GM21786 (cell line): ENCODE data around the gene EIF4E1B.

Source experiments
- ATAC-seq: cut with Tn5 transposase; IDR thresholded peaks from one replicate; pipeline ENCODE4 v1.9.1; 2021; ENCODE audit not compliant: unreplicated experiment

Gene EIF4E1B

DNA sequence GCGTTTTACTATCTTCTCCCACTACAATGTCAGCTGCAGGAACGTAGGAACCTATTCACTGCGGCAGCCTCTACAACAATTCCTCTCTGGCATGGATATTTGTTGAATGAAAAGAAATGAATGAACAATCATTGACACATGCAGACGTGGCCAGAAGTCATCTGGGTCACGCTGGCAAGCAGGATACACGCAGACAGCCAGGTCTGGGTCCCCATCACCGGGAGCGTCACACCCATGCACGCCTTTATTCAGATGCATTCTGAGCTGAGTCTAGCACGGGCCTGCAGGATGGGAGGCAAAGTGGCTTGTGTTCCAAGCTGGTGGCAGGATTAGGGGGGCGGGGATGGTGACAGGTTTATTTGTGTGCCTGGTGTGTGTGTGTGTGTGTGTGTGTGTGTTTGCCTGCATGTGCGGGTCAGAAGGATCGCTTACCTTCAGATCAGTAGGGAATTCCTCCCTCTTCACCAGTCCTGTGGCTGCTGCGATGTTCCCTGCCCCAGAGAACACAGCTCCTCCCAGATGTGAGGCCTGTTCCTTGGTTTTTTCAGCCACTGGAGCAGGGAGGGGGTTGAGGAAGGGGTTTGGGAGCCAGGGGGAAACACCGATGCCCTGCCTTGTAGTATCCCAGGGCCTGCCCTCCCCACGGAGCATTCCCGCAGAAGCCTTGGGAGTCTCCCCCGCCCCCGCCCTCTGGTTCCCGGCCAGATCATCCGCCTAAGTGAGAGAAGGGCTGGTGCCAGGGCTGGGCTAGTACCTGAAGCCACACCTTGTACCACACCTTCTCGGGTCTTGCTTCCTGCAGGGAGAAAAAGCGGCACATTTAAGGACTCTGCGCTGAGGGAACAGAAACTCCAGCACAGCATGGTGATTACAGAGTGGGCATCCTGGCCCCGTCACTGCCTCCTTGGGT is 4.3 kb upstream of the EIF4E1B start:
- no peak for ATAC-seq

GRCh38 chr5:176626876-176627236 is 3.6 kb upstream of the EIF4E1B start:
- ATAC-seq, result no peak

GRCh38 chr5:176627582-176627981 is 2.9 kb upstream of the EIF4E1B start:
- ATAC-seq, result no peak

GRCh38 chr5:176628406-176629228 is 1.9 kb upstream of the EIF4E1B start:
- no peak for ATAC-seq

GRCh38 chr5:176629317-176629852 is 1.1 kb upstream of the EIF4E1B start:
- no peak for ATAC-seq

- no peak for ATAC-seq
Measured at GRCh38 chr5:176630681-176631222, 277 bp downstream of the EIF4E1B start.

- ATAC-seq, result no peak
Measured at GRCh38 chr5:176631383-176632200, 1.1 kb downstream of the EIF4E1B start.

- no peak for ATAC-seq
Measured at GRCh38 chr5:176632745-176633144, 2.3 kb downstream of the EIF4E1B start.

DNA sequence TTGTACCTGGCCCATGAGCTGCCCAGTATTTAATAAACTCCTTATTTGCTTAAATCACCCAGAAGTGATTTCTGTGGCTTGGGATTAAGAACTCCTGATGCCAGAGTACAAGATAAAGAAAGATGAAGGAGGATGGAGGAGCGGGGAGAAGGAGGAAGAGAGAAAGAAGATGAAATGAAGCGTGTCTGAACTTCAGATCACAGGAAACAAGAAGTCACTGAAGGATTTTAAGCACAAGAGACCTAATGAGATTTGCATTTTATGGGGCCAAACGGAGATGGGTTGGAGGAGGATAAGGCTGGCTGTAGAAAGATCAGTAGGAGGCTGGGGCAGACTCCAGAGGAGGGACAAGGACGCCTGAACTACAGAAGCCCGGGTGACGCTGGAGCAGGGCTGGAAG is 3.1 kb downstream of the EIF4E1B start:
- ATAC-seq, result no peak

- no peak for ATAC-seq
Measured at GRCh38 chr5:176636426-176636825, 6.0 kb downstream of the EIF4E1B start.

DNA sequence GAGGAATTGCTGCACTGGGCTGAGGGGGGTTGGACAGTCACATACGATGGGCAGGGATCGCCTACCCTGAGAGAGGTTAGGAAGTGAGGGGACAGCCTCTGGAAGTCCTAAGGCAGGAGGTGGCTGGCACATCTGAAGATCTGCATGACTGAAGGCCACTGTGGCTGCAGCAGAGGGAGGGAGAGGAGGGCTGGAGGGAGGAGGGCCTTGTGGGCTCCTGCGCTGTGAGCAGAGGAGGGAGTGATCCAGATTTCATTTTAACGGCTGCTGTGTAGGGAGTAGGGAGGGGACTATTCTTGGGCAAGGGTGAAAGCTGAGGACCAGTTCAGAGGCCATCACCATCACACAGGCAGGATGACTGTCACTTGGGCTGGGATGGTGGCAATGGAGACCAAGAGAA is 7.1 kb downstream of the EIF4E1B start:
- no peak for ATAC-seq

DNA sequence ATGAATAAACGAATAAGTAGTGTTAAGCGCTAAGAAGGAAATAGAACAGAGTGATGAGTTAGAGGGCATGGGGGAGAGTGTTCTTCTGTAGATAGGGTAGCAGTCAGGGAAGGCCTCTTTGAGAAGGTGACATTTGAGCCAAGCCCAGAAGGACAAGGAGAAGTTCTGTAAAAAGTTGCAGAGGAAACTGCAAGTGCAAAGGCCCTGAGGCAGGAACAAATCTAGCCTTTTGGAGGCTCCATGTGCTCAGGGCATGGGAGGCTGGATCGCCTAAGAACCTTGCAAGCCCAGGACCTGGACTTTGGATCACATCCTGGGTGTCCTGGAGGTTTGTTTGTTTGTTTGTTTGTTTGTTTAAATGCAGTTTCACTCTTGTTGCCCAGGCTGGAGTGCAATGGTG is 8.0 kb downstream of the EIF4E1B start:
- ATAC-seq, result no peak

DNA sequence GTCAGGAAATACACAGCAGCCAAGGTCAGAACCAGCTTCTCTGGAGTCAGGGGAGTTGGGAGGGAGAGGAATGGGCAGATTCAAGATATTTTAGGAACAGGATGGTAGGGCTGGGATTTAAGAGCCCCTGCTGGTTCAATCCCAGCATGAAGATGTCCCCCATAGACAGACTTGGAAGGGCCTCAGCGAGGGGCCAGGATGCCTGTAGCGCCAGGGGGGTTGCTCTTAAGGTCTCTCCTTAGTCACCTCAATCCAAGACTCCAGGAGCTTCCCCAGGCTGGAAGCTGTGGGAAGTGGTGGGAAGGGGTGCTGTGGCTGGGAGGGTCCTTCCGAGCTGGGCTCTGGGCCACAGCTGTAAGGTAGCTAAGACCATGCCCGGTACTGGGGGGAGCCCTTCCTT is 8.7 kb downstream of the EIF4E1B start:
- no peak for ATAC-seq

DNA sequence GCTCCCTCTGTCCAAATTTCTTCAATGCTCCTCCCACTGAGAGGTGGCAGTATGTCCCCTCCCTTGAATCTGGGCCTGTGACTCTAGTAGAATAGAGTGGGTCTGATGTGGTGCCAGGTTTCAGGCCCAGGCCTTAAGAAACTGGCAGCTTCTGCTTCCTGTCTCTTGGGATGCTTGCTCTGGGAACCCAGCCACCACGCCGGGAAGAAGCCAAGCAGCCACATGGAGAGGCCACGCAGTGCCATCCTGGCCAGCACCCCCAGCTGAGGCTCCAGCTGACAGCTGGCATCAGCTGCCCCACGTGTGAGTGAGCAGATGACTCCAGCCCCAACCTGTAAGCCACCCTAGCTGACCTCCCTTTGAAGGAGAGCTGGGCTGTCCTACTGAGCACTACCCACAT is 9.5 kb downstream of the EIF4E1B start:
- no peak for ATAC-seq

- no peak for ATAC-seq
Measured at GRCh38 chr5:176640616-176641015, 10.1 kb downstream of the EIF4E1B start.

DNA sequence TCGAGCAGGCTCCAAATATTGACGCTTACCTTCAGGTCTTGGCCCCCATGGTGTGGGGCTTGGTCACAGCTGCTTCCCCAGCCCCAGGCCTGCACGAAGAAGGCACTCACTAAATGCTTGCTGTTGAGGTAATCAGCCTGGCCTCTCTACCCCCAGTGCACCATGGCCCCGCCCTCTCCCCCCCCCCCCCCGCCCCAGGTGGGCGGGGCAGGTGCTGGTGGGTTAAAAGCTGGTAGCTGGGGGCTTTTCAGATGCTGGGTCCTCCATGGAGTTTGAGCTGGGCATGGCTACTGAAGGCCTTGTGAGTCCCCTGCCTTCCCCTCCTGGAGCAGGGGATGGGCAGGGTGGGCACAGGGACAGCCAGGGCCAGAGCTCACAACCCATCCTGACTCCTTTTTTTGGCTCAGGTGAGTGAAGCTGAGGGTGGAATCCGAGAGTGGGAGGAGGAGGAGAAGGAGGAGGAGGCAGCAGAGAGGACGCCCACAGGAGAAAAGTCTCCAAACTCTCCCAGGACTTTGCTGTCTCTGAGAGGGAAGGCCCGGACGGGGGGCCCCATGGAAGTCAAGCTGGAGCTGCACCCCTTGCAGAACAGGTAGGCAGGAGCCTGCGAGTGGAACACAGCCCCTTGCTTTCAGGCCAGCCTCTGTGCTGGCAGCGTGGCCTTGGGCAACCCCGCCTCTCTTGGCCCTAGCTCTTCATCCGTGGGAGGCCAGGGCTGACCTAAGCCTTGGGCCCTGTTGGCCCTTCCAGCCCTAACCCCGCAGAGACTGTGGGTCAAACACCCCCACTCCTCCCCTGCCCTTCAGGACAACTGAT is 12.4 kb downstream of the EIF4E1B start:
- no peak for ATAC-seq

DNA sequence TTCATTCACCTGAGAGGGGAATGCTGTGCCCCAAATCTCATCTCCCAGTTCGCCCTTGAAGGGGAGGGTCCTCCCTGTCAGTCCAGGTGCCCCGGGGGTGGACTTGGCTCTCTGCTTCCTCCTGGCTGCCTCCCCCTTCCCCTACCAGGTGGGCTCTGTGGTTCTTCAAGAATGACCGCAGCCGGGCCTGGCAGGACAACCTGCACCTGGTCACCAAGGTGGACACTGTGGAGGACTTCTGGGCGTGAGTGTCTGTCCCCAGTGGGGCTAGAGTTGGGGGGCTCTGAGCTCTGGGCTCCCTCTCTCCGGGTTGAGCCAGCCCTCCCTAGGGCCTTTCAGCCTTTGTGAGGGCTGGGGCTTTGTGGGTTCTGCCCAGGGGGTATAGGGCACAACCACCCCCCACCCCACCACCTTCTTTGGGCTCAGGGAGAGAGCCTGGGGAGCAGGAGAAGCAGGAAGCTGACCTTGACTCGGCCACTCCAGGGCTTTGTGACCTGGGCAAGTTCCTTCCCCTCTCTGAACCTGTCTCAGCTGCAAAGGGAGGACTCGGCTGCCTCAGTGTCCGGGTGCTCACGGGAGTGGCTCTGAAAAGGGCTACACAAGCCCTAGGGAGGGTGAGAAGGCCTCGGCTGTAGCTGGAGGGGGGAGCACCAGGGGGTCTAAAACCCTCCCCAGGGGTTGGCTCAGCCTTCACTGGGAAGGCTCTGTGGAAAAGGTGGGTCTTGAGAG is 13.2 kb downstream of the EIF4E1B start:
- no peak for ATAC-seq

- ATAC-seq, result no peak
Measured at GRCh38 chr5:176644294-176644693, 13.8 kb downstream of the EIF4E1B start.
